GM21529 (cell line): ENCODE data around the gene KLHDC10.
A peak's percentile ranks its signal among the peaks of the same experiment; 100 is the strongest.
"Not testable (repeated sequence)": the region's sequence is repeated elsewhere in the genome, so short reads cannot be mapped to it uniquely, and the experiment has no call there.

Experiments
- ATAC-seq: cut with Tn5 transposase; IDR thresholded peaks from one replicate; pipeline ENCODE4 v1.9.1; 2021; ENCODE audit not compliant: unreplicated experiment

Gene KLHDC10

DNA sequence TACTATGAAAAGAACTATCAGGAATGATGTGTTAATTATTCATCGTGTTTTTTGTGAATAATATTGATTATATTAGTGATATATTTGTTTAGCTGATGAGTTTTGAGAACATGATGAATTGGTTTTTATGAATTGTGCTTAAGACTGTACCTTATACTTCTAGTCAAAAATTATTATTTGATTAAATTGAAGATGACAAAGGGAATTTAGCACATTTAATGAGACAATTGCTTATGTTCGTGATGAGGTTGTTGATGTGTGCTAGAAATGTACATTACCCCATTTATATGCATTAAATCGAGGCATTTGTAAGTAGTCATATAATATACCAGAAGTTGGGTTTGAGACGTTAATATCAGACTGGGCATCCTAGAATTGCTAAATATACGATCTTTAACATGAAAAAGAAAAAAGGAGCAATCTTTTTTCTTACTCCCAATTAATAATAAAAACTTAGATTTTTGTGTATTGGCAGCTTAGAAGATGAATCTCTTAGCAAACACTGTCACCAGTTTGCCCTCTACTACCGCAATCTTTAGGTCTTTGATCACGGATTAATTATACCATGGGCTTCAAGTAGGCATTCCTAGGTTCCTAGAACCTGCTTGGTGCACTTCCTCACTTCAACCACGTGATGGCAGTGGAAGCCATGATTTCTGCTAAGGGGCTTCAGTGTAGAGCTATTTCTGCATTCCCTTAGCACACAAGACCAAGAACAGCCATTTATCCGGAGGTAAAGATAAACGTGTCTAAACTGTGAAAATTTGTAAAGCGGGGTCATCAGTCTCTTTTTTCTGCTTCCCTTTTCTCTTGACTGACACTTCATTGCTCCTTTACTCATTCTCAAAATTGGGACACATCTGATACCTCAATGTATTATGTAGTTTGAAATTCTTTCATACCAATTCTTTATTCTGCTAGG lies 1.6 kb downstream of the KLHDC10 start:
- ATAC-seq: no peak

DNA sequence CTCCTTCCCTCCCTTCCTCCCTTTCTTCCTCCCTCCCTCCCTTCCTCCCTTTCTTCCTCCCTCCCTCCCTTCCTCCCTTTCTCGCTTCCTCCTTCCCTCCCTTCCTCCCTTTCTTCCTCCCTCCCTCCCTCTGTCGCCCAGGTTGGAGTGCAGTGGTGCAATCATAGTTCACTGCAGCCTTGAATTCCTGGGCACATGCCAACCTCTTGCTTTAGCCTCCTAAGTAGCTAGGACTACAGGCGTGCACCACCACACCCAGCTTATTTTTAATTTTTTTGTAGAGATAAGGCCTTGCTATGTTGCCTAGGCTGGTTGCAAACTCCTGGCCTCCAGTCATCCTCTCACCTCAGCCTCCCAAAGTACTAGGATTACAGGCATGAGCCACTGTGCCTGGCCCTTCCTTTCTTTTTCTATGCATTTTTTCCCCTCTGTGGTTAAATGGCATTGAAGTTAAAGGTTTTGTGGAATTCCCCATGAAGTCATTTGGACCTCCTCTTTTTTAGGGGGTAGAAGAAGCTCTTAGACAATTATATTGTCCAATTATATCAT lies 9.6 kb downstream of the KLHDC10 start:
- no peak for ATAC-seq

DNA sequence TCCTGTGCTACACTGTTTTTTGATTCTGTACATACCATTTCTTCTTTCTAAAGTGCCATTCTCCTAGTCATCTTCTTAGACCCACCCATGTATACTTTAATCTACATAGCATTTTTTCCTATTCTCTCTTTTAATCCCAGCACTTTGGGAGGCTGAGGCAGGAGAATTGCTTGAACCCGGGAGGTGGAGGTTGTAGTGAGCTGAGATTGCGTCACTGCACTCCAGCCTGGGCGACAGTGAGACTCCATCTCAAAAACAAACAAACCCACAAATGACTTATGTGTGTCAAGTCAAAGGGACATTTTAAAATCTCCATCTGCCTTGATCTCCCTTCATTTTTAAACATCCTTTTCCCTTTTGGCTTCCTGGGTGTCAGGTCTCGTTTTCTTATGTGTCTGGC lies 13.2 kb downstream of the KLHDC10 start:
- ATAC-seq: not testable (repeated sequence)

DNA sequence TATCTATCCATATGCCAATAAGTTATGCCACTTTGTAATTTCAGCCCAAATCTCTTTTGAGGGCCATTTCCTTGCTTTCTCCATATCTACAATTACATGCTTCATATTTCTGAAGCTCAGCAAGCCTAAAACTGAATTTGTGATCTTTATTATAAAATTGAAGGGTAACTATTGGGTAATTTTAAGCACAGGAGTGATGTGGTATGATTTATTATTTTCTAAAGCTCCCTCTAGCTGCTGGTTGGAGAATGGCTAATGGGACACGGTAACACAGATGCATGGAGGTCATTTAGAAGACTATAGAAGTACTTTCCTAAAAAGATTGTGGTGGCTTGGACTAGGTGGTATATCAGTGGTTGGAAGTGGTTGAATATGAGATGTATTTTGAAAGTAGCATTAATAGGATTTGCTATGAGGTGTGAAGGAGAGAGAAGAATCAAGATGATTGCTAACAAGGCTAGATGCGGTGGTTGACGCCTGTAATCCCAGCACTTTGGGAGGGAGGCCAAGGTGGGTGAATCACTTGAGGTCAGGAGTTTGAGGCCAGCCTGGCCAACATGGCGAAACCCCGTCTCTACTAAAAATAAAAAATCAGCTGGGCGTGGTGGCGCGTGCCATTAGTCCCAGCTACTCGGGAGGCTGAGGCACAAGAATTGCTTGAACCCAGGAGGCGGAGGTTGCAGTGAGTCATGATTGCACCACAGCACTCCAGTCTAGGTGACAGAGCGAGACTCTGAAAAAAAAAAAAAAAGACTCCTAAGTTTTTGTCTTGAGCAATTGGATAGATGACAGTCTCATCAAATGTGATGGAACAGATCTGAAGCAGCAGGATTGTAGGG lies 13.9 kb downstream of the KLHDC10 start:
- no peak for ATAC-seq

DNA sequence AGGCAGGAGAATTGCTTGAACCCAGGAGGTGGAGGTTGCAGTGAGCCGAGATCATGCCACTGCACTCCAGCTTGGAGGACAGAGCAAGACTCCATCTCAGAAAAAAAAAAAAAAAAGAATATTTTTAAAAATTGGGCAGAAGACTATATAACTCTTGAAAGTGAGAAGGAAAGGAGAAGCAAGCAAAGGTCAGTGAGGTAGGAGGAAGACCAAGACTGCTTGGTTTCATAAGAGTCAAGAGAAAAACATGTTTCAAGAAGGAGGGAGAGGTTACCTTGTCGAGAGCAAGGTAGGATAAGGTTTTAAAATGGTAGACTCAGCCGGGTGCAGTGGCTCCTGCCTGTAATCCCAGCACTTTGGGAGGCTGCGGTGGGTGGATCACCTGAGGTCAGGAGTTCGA lies 14.9 kb downstream of the KLHDC10 start:
- ATAC-seq: not testable (repeated sequence)

DNA sequence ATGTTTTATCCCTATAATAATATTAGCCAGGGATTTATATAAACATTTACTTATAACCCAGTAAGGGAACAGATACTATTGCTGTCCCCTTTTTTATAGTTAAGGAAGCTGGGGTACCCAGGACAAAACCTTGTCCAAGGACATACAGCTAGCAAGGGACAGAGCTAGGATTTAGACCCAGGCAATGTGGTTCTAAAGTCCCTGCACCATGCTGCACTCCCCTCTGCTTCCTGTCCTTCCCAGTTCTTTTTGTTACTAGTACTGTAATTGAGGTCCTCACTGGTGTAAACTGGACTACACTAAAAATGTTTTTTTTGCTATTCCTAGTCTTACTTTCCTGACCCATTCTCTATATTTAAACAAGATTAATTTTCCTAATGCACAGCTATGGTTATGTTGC lies 16.6 kb downstream of the KLHDC10 start:
- ATAC-seq: no peak

DNA sequence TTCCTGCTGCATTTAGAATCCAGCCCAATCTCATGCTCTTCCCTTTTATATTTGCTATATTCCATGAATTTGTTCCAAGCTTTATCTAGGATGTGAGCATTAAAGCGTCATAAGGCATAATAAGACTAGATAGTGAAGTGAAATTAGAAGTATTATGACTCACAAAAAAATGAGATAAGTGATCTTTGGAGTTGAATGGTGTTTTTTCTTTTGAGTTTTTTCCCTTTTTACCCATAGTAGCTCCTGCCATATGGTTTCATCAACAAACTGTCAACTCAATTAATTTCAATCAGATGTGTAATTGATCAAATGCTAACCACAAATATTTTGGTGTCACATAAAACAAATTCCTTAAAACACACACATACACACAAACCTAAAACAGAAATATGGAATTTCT lies 17.0 kb downstream of the KLHDC10 start:
- no peak for ATAC-seq

DNA sequence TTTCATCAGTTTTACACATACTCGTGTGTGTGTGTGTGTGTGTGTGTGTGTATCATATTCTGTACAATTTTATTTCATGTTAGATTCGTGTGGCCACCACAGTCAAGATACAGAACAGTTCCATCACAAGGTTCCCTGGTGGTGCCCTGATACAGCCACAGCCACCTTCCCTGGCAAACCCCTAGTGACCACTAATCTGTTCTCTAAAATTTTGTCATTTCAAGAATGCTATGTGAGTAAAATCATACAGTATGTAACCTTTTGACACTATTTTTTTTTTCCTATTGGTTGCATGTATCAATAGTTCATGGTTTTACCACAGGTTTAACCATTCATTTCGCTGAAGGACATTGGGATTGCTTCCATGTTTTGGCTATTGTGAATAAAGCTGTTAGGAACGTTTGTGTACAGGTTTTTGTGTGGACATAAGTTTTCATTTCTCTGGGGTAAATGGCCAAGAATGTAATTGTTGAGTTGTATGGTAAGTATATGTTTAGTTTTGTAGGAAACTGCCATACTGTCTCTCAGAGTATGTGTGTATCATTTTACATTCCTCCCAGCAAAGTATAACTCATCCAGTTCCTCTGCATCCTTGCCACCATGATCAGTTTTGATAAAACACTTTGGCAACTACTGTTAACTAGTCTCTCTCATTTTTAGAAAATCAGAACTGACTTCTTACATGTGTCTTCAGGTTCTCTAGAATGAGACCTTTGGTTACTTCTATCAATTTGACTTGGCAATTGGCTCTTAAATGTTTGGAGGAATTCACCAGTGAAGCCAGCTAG lies 20.6 kb downstream of the KLHDC10 start:
- ATAC-seq: peak; percentile 57

DNA sequence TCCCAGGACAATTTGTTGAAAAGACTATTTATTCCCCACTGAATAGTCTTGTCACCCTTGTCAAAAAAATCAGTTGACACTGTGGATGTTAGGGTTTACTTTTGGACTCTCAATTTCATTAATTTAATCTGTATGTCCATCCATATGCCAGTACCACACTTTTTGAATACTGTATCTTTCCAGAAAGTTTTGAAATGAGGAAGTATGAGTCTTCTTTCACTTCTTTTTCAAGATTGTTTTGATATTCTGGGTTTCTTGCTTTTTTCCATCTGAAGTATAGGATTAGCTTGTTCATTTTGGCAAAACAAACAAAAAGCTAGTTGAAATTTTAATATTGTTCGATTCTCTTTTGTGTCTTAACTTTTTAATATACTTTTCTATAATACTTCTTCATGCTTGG lies 21.7 kb downstream of the KLHDC10 start:
- ATAC-seq: no peak

DNA sequence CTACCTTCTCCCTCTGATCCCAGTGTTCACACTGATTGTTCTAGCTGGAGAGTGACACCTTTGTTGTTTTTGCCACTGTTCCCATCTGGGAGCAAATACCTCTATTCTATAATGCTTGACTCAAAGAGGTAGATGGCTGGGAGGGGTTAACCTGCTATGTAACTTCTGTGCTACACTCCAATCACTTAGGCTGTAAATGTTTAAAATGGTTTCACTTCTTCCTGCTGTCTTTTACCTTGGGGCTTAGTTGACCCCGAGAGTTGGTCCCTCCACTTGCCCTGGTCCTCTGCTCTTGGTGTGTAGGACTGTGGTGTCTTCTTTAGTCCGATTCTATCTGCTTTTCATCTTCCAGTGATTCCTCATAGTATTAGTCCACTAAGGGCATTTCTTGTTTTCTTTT lies 22.3 kb downstream of the KLHDC10 start:
- ATAC-seq: no peak

DNA sequence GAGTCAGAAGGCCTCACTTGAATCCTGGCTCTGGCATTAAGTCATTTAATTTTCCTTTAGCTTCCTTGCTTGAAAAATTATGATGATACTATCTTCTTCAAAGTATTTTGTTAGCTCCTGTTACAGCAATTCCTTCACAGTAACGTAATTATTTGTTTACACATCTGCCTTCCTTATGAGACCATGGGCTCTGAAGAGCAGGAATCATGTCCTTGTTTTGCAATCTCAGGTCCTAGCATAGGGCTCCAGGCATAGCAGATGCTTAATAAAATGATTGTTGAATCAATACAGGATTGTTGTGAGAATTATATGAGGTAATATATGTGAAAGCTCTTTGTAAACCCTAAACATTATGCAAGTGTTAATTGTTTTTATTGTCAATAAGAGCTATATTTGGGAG lies 25.5 kb downstream of the KLHDC10 start:
- no peak for ATAC-seq

DNA sequence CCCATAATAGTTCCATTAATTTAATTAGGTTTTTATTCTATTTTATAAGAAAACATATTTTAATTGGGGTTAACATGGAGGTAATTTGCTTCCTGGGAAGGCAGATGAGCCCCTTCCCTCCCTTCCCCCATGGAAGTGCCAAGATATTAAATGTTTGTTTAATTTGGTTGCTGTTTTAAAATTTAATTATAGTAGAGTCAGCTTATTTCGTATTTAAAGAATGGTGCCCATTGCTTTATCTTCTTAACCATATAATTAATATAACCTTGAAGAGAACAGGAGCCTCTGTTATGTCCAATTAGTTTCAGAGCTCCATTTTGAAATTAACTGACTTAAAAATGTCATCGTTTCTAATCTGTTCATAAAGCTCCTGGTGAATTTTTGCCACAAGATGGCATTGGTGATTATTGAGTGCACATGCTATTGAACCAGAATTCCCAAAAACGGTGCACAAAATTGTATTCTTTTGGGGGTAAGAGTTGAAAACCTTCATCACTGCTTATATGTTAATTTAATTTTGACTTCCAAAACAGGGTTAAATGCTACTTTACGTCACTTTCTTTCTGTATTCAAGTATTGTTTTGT lies 26.0 kb downstream of the KLHDC10 start:
- ATAC-seq: no peak

DNA sequence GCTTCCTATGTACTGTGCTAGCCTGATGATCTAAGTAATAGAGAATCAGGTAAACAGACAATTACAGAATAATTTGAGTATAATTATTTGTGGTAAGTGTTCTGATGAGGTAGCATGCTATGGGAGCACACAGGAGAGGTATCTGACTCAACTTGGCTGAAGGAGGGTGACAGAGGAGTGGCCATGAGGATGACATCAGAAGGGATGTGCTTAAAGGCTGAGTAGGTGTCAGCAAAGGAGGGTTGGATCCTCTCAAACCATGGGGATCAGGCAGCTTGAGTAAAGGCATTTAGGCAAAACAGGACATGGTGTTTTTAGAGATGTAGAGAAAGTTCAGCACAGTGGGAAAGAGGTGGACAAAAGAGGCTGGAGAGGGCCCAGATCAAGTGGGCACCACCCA lies 29.0 kb downstream of the KLHDC10 start:
- no peak for ATAC-seq

DNA sequence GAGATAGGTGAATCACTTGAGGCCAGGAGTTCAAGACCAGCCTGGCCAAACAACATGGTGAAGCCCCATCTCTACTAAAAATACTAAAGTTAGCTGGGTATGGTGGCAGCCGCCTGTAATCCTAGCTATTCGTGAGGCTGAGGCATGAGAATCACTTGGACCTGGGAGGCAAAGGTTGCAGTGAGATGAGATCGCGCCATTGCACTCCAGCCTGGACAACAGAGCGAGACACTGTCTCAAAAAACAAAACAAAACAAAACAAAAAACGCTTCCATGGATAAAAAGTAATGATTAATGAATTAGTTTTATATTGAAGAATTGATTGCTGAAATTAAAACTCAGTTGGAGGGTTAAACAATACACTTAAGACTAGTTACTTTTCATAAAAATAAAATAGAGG lies 32.3 kb downstream of the KLHDC10 start:
- no peak for ATAC-seq

DNA sequence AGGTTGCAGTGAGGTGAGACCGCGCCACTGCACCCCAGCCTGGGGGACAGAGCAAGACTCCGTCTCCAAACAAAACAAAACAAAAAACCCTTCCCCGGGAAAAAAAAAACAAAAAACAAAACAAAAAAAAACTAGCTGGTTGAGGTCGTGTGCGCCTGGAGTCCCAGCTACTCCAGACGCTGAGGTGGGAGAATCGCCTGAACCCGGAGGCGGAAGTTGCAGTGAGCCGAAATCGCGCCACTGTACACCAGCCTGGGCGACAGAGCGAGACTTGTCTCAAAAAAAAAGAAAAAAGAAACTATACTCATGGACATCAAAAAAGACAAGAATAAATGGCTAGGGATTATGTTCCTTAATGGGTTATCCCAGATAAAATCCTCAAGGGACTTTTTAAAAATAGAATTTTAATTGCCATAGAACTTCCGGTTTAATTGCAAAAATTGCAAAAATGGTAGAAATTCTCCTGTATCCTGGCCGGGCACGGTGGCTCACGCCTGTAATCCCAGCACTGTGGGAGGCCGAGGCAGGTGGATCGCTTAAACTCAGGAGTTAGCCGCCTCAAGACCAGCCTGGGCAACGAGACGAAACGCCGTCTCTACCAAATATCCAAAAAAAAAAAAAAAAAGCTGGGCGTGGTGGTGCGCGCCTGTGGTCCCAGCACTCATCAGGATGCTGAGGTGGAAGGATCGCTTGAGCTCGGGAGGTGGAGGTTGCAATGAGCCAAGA lies 37.8 kb downstream of the KLHDC10 start:
- ATAC-seq: no peak

DNA sequence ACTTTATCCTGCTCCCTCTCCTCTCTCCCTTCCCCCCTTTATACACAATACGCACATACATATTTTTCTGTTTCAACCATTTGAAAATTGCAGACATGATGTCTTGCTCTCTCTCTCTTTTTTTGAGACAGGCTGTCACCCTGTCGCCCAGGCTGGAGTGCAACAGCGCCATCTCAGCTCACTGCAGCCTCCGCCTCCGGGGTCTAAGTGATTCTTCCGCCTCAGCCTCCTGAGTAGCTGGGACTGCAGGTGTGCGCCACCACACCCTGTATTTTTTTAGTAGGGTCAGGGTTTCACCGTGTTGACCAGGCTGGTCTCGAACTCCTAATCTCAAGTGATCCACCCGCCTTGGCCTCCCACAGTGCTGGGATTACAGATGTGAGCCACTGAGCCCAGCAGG lies 38.5 kb downstream of the KLHDC10 start:
- no peak for ATAC-seq

DNA sequence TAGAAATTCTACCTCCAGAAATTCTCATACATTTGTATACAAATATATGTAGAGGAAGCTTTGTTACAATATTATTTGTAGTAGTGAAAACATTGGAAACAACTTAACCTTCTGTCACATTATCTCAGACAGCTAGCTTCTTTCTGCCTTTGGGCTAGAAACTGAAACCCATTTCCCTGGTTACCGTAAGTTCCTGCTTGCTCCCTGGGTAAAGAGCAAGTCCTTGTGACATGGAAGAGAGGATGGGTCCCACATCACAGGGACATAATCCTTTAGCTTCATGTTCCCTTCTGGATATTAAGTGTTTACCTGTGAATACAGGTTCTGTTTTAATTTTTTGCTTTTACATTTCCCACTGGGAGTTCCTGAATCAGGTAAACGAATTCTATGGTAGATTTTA lies 41.8 kb downstream of the KLHDC10 start:
- no peak for ATAC-seq

DNA sequence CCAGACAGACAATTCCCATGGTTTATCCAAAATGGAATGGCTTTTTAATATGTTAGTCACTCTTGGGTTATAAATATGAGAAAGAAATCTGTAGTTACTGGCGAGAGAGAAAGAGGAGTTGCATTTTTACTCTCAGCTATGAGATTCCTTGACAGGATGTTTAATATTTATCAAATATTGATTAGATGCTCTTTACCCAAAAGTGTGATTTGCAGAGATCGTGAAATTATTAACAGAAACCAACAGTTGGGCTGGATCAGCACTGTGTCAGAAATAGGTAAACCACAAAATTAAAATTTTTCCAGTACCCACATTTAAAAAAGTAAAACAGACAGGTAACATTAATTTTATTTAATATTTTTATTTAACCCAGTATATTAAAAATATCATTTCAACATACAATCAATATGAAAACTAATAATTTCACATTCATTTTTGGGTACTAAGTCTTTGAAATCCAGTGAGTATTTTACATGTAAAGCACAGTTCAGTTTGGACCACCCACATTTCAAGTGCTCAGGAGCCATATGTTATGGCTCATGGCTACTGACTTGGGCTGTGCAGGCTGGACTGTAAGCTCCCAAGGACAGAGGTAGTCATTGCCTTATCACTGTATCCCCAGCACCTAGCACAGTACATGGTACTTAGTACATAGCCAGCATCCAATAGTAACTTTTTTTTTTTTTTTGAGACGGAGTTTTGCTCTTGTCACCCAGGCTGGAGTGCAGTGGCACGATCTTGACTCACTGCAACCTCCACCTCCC lies 42.5 kb downstream of the KLHDC10 start:
- no peak for ATAC-seq

DNA sequence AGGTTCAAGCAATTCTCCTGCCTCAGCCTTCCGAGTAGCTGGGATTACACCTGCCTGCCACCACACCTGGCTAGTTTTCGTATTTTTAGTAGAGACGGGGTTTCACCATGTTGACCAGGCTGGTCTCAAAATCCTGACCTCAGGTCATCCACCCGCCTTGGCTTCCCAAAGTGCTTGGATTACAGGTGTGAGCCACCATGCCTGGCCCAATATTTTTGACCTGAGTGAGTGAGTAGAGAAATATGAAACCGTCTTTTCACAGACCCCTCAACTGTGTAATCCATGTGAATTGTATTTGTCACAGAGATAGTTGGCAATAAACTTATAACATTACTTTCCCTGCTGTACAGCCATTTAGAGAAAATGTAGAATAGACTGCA lies 43.1 kb downstream of the KLHDC10 start:
- ATAC-seq: not testable (repeated sequence)
